Smooth muscle cell (in vitro differentiated cells): ENCODE data around the gene IL1RN. TPM values are rescaled to one million over a fixed set of nuclear protein-coding genes. Genes with fewer than 3 reads are reported as not detected.

Source experiments
- DNase-seq: peaks from one replicate; lab custom pipeline; 2025; ENCODE audit not compliant: unreplicated experiment; lab: John Stamatoyannopoulos, UW
- H2AFZ ChIP-seq: fragments of 200-600 bp; sonication (generic); 2 replicates; pipeline ENCODE4 v1.6.0; 2016; ENCODE audit warnings: antibody characterized with exemption, low read depth, mild to moderate bottlenecking
- H3F3A ChIP-seq: fragments of 200-600 bp; sonication (generic); 2 replicates; pipeline ENCODE4 v1.6.0; 2017; ENCODE audit warnings: antibody characterized with exemption, low read depth
- H3K27ac ChIP-seq: fragments of 200-600 bp; sonication (generic); 2 replicates; pipeline ENCODE4 v1.5.1; 2016; ENCODE audit warnings: low read depth, mild to moderate bottlenecking
- H3K27me3 ChIP-seq: fragments of 200-600 bp; sonication (generic); 2 replicates; pipeline ENCODE4 v1.6.1; 2016; ENCODE audit warnings: low read depth, mild to moderate bottlenecking
- H3K36me3 ChIP-seq: fragments of 200-600 bp; sonication (generic); 2 replicates; pipeline ENCODE4 v1.5.1; 2016; ENCODE audit warnings: low read depth
- H3K4me1 ChIP-seq: fragments of 200-600 bp; sonication (generic); 2 replicates; pipeline ENCODE4 v1.5.1; 2016; ENCODE audit warnings: low read depth
- H3K4me2 ChIP-seq: fragments of 200-600 bp; sonication (generic); 2 replicates; pipeline ENCODE4 v1.6.0; 2016; ENCODE audit warnings: mild to moderate bottlenecking
- H3K4me3 ChIP-seq: fragments of 200-600 bp; sonication (generic); 2 replicates; pipeline ENCODE4 v1.5.1; 2016; ENCODE audit warnings: mild to moderate bottlenecking
- H3K79me2 ChIP-seq: fragments of 200-600 bp; sonication (generic); 2 replicates; pipeline ENCODE4 v1.6.0; 2016; ENCODE audit warnings: low read depth, mild to moderate bottlenecking
- H3K9ac ChIP-seq: fragments of 200-600 bp; sonication (generic); 2 replicates; pipeline ENCODE4 v1.6.0; 2016; ENCODE audit warnings: low read depth
- H3K9me3 ChIP-seq: fragments of 200-600 bp; sonication (generic); replicated peaks from 2 replicates; pipeline ENCODE4 v1.5.1; 2016; ENCODE audit warnings: low read depth
- H4K20me1 ChIP-seq: fragments of 200-600 bp; sonication (generic); 2 replicates; pipeline ENCODE4 v1.6.0; 2016; ENCODE audit warnings: low read depth
- CTCF ChIP-seq: fragments of 200-600 bp; sonication (generic); IDR thresholded peaks from 2 replicates; pipeline ENCODE4 v1.5.1; 2017; ENCODE audit warnings: borderline replicate concordance, mild to moderate bottlenecking, antibody characterized with exemption; ENCODE audit not compliant: insufficient read depth, poor library complexity, severe bottlenecking
- WGBS: methylation state at CpG from one replicate; pipeline ENCODE4 v1.1.7; 2016; ENCODE audit warnings: low lambda C conversion rate; 5-methylcytosine and 5-hydroxymethylcytosine counted together
- polyA plus RNA-seq: library from polyadenylated mRNA; unstranded; fragments of >200 nt; fragmentation: Nextera tagmentation; extraction: Ambion mirVana; gene quantifications from 2 replicates; pipeline ENCODE4 v1.2.1, GENCODE V29; 2016
- total RNA-seq: library from RNA; depleted of rRNA; stranded (reverse); fragments of >200 nt; gene quantifications from 2 replicates; pipeline ENCODE4 v1.2.3, GENCODE V29; 2014

IL1RN gene
- total and polyA plus RNA-seq, 2 experiments from 2014 or later: 2.2 to 3.3 TPM

- 81% methylated on average over 12 of the region's 12 CpGs for WGBS
- no peak for DNase-seq
- Histone ChIP-seq H3K4me3 (no peak overlapping the region), H4K20me1 (no peaks in the 10 kb centered on the region), H3K4me2 (no peak overlapping the region), H3K79me2 (no peaks in the 10 kb centered on the region), H2AFZ (no peak overlapping the region), H3K4me1 (no peaks in the 10 kb centered on the region), H3K27ac (no peak overlapping the region), H3K27me3 (no peaks in the 10 kb centered on the region), H3K36me3 (no peaks in the 10 kb centered on the region), H3K9ac (no peak overlapping the region), H3F3A (no peaks in the 10 kb centered on the region), H3K9me3 (no peaks in the 10 kb centered on the region)
- no peak for TF ChIP-seq CTCF
These were observed 39.9 kb downstream of the IL1RN start for GRCh38 chr2:113167115-113167932.

DNA sequence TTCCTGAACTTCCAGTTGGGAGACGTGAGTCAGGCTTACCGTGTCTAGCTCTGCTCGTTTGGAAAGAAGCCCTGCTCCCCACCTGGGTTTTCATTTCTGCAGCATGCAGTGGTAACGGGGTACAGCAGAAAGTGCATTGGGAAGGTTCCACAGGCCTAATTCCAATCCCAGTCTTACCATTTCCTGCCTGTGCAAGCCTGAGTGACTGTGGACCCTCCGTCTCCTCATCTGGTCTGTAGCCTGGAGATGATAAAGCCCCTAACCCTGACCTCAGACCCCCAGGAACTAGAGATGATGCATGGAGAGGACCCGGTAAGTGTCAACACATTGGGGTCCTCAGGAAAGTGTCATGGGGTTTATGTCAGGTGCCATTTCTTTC is 40.6 kb downstream of the IL1RN start:
- Histone ChIP-seq H3K79me2 (no peaks in the 10 kb centered on the region), H3F3A (no peaks in the 10 kb centered on the region), H3K9me3 (no peaks in the 10 kb centered on the region), H3K36me3 (no peaks in the 10 kb centered on the region), H3K4me3 (no peak overlapping the region), H3K4me2 (no peak overlapping the region), H2AFZ (no peak overlapping the region), H3K27me3 (no peaks in the 10 kb centered on the region), H3K27ac (no peak overlapping the region), H3K9ac (no peak overlapping the region), H3K4me1 (no peaks in the 10 kb centered on the region), H4K20me1 (no peaks in the 10 kb centered on the region)
- TF ChIP-seq CTCF: no peak
- 92% methylated on average over 6 of the region's 6 CpGs for WGBS
- DNase-seq: no peak

DNA sequence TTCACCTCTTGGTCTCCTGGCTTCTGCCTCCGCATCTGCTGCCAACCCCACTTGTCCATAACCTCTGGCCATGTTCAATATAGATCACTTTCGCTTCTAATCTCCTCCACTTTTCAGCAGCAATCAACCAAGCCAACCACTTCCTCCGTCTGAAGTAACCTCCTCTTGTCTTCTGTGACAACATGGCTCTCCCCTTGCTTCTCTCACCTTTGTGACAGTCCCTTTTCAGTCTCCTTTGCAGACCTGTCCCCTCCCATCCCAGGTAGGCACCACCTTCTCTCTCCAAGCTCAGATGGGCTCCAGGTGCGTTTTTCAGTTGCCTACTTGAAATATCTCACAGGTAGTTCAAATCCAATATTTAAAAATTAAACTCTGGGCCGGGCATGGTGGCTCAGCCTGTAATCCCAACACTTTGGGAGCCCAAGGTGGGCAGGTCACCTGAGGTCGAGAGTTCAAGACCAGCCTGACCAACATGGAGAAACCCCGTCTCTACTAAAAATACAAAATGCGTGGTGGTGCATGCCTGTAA is 41.7 kb downstream of the IL1RN start:
- Histone ChIP-seq H3K9ac (no peak overlapping the region), H3K4me1 (no peaks in the 10 kb centered on the region), H3K79me2 (no peaks in the 10 kb centered on the region), H3K27ac (no peak overlapping the region), H3K4me3 (no peak overlapping the region), H3K36me3 (no peaks in the 10 kb centered on the region), H3K9me3 (no peaks in the 10 kb centered on the region), H3F3A (no peaks in the 10 kb centered on the region), H4K20me1 (no peaks in the 10 kb centered on the region), H3K4me2 (no peak overlapping the region), H2AFZ (no peak overlapping the region), H3K27me3 (no peaks in the 10 kb centered on the region)
- no peak for DNase-seq
- WGBS: 99% methylated on average over 8 of the region's 8 CpGs
- TF ChIP-seq CTCF: no peak

DNA sequence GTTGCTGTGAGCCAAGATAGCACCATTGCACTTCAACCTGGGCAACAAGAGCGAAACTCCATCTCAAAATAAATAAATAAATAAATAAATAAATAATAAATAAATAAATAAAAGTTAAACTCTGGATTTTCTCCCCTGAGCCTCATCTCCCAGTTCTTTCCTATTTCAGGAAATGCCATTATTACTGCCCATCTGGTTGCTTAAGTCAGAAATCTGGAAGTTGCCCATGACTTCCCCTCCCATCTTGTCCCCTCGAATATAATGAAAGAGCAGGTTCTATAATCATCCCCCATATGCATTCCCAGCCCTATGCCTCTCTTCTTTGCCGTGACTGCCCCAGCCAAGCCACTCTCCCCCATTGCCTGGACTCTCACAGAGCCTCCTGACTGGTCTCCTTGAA is 42.2 kb downstream of the IL1RN start:
- DNase-seq: no peak
- Histone ChIP-seq H3K4me3 (no peak overlapping the region), H3K79me2 (no peaks in the 10 kb centered on the region), H3K4me2 (no peak overlapping the region), H3K27ac (no peak overlapping the region), H3K27me3 (no peaks in the 10 kb centered on the region), H3K4me1 (no peaks in the 10 kb centered on the region), H2AFZ (no peak overlapping the region), H3F3A (no peaks in the 10 kb centered on the region), H3K9ac (no peak overlapping the region), H3K36me3 (no peaks in the 10 kb centered on the region), H3K9me3 (no peaks in the 10 kb centered on the region), H4K20me1 (no peaks in the 10 kb centered on the region)
- TF ChIP-seq CTCF: no peak
- WGBS: 95% methylated on average over 3 of the region's 3 CpGs
